ENCODE results near the gene PARD3.

GRCh38 chr10:34235164-34235832 is 579.8 kb downstream of the PARD3 start:
- no peak for TF ChIP-seq CTCF (IDR thresholded peaks at IDR 0.05)
- TF ChIP-seq EP300 (IDR thresholded peaks at IDR 0.05): no peak
- no peak for TF ChIP-seq POLR2AphosphoS5 (IDR thresholded peaks at IDR 0.05)
